ENCODE results near the gene FAM151A. TPM values are rescaled to one million over a fixed set of nuclear protein-coding genes. Genes with fewer than 3 reads are reported as not detected.

The FAM151A gene
- total and polyA plus RNA-seq, 9 donors = 0.06 TPM; not detected in 8

- no peaks in the 10 kb centered on the region for H3K27me3 ChIP-seq
- H3K4me1 ChIP-seq (ENCODE audit: insufficient read depth) = no peaks in the 10 kb centered on the region
- H3K36me3 ChIP-seq = no peaks in the 10 kb centered on the region
- no peaks in the 10 kb centered on the region for H3K9me3 ChIP-seq
- TF ChIP-seq POLR2A (IDR thresholded peaks at IDR 0.05) = no peak
- TF ChIP-seq CTCF (IDR thresholded peaks at IDR 0.05) = no peak
- no peak for DNase-seq
- H3K27ac ChIP-seq = no peak overlapping the region
- WGBS, 3 donors = 70 to 86% (median 86%) methylated on average over 4 of the region's 4 CpGs
- intact Hi-C loops (cut with DNase I) = no loop called here
- H3K4me3 ChIP-seq = no peak overlapping the region
Observed at GRCh38 chr1:54569339-54569738, 54.0 kb downstream of the FAM151A start.

- TF ChIP-seq EP300 (IDR thresholded peaks at IDR 0.05) (no peak), CTCF (IDR thresholded peaks at IDR 0.05) (no peak), POLR2A (IDR thresholded peaks at IDR 0.05) (no peak)
- no peak overlapping the region for H3K27ac ChIP-seq
- H3K36me3 ChIP-seq = no peaks in the 10 kb centered on the region
- H3K9me3 ChIP-seq = no peaks in the 10 kb centered on the region
- intact Hi-C loops (cut with DNase I) = no loop called here
- DNase-seq = no peak
- no peaks in the 10 kb centered on the region for H3K27me3 ChIP-seq
- no peaks in the 10 kb centered on the region for H3K4me1 ChIP-seq (ENCODE audit: insufficient read depth)
- WGBS, 3 donors = 40 to 70% (median 67%) methylated on average over 5 of the region's 5 CpGs
- no peak overlapping the region for H3K4me3 ChIP-seq
Observed at GRCh38 chr1:54567961-54568360, 55.4 kb downstream of the FAM151A start.

- Histone ChIP-seq H3K27ac (no peak overlapping the region), H3K4me3 (no peak overlapping the region), H3K27me3 (no peaks in the 10 kb centered on the region), H3K4me1 (ENCODE audit: insufficient read depth) (no peaks in the 10 kb centered on the region), H3K9me3 (no peaks in the 10 kb centered on the region), H3K36me3 (no peaks in the 10 kb centered on the region)
- 88 to 93% (median 88%) methylated on average over 5 of the region's 5 CpGs for WGBS, 3 donors
- TF ChIP-seq POLR2A (IDR thresholded peaks at IDR 0.05) (no peak), CTCF (IDR thresholded peaks at IDR 0.05) (no peak), EP300 (IDR thresholded peaks at IDR 0.05) (no peak)
- no peak for DNase-seq
- intact Hi-C loops (cut with DNase I) = no loop called here
Observed at GRCh38 chr1:54566438-54567141, 56.7 kb downstream of the FAM151A start.

GRCh38 chr1:54565113-54565501, 58.2 kb downstream of the FAM151A start:
- peak in 1 of 5 donors; percentile 10 for DNase-seq
- no peak overlapping the region for H3K4me3 ChIP-seq
- no peak overlapping the region for H3K27ac ChIP-seq
- intact Hi-C loops (cut with DNase I) = no loop called here
- WGBS, 3 donors = 80 to 86% (median 80%) methylated on average over 4 of the region's 4 CpGs
- TF ChIP-seq CTCF (IDR thresholded peaks at IDR 0.05) = no peak
- no peak for TF ChIP-seq EP300 (IDR thresholded peaks at IDR 0.05)
- TF ChIP-seq POLR2A (IDR thresholded peaks at IDR 0.05) = no peak
- H3K4me1 ChIP-seq (ENCODE audit: insufficient read depth) = no peaks in the 10 kb centered on the region
- H3K9me3 ChIP-seq = no peaks in the 10 kb centered on the region
- no peaks in the 10 kb centered on the region for H3K27me3 ChIP-seq
- no peaks in the 10 kb centered on the region for H3K36me3 ChIP-seq
